IMR-90 (cell line): Measurements from ENCODE around the gene ZYG11A.

ENCODE experiments used
- BHLHE40 ChIP-seq: fragments of 150-350 bp; IDR thresholded peaks from 2 replicates; pipeline ENCODE4 v1.6.1; 2016; ENCODE audit warnings: mild to moderate bottlenecking, low read depth, low read length
- CEBPB ChIP-seq: IDR thresholded peaks from 2 replicates; pipeline ENCODE4 v1.6.1; 2012; ENCODE audit warnings: low read depth, low read length, improper control_type of control experiment
- CHD1 ChIP-seq: IDR thresholded peaks from 2 replicates; pipeline ENCODE4 v1.6.1; 2012; ENCODE audit warnings: low read depth, low read length, improper control_type of control experiment
- FOS ChIP-seq: fragments of 150-350 bp; IDR thresholded peaks from 2 replicates; pipeline ENCODE4 v1.6.1; 2016; ENCODE audit warnings: low read depth, low read length
- MAZ ChIP-seq: IDR thresholded peaks from 2 replicates; pipeline ENCODE4 v1.6.1; 2012; ENCODE audit warnings: low read depth, mild to moderate bottlenecking, low read length, improper control_type of control experiment, moderate library complexity, borderline replicate concordance
- MXI1 ChIP-seq: IDR thresholded peaks from 2 replicates; pipeline ENCODE4 v1.6.1; 2012; ENCODE audit warnings: low read depth, mild to moderate bottlenecking, low read length, moderate library complexity, borderline replicate concordance
- POLR2A ChIP-seq: IDR thresholded peaks from 2 replicates; pipeline ENCODE4 v1.6.1; 2012; ENCODE audit warnings: mild to moderate bottlenecking, low read depth, low read length
- RAD21 ChIP-seq: IDR thresholded peaks from 2 replicates; pipeline ENCODE4 v1.6.1; 2012; ENCODE audit warnings: low read length, improper control_type of control experiment
- RCOR1 ChIP-seq: IDR thresholded peaks from 2 replicates; pipeline ENCODE4 v1.6.1; 2012; ENCODE audit warnings: mild to moderate bottlenecking, low read length, improper control_type of control experiment; ENCODE audit not compliant: insufficient replicate concordance
- RFX5 ChIP-seq: IDR thresholded peaks from 2 replicates; pipeline ENCODE4 v1.8.0; 2012; ENCODE audit warnings: low read depth, mild to moderate bottlenecking, low read length, moderate library complexity
- SMC3 ChIP-seq: fragments of 150-350 bp; IDR thresholded peaks from 2 replicates; pipeline ENCODE4 v1.6.1; 2016; ENCODE audit warnings: low read depth, mild to moderate bottlenecking, antibody characterized with exemption, low read length, moderate library complexity
- TF ChIP-seq, protein P1 (sequence below): conservative IDR thresholded peaks from 2 replicates; pipeline ENCODE4 v1.5.1; 2012; ENCODE audit warnings: mild to moderate bottlenecking, low read depth, low read length, improper control_type of control experiment
- TF ChIP-seq, protein P2 (sequence below): fragments of 150-350 bp; IDR thresholded peaks from 2 replicates; pipeline ENCODE4 v1.6.1; 2016; ENCODE audit warnings: low read depth, mild to moderate bottlenecking, low read length, moderate library complexity, borderline replicate concordance
- TF ChIP-seq, protein P3 (sequence below): fragments of 150-350 bp; IDR thresholded peaks from 2 replicates; pipeline ENCODE4 v1.6.1; 2017; ENCODE audit warnings: mild to moderate bottlenecking, antibody characterized with exemption, low read length, low read depth

DNA sequence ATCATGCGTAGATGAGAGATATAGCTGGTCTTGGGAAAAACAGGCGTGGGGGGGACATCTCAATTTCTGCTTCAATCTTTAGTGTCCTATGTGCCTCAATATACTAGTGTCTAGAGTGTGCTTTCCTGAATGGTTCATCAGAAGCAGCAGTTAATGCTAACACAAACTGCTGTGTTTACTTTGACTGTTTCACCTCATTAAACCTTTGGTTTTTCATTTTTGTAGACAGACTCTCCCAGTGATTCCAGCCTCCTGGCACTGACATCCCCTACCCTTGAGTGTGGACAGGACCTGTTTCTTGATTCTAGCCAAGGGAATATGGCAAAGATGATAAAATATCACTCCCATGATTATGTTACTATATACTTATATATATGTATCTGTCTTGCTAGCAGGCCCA lies 37.6 kb downstream of the ZYG11A start:
- TF ChIP-seq, protein P1, sequence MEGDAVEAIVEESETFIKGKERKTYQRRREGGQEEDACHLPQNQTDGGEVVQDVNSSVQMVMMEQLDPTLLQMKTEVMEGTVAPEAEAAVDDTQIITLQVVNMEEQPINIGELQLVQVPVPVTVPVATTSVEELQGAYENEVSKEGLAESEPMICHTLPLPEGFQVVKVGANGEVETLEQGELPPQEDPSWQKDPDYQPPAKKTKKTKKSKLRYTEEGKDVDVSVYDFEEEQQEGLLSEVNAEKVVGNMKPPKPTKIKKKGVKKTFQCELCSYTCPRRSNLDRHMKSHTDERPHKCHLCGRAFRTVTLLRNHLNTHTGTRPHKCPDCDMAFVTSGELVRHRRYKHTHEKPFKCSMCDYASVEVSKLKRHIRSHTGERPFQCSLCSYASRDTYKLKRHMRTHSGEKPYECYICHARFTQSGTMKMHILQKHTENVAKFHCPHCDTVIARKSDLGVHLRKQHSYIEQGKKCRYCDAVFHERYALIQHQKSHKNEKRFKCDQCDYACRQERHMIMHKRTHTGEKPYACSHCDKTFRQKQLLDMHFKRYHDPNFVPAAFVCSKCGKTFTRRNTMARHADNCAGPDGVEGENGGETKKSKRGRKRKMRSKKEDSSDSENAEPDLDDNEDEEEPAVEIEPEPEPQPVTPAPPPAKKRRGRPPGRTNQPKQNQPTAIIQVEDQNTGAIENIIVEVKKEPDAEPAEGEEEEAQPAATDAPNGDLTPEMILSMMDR: no peak
- no peak for TF ChIP-seq POLR2A
- TF ChIP-seq CHD1: no peak
- TF ChIP-seq CEBPB: no peak
- no peak for TF ChIP-seq RCOR1
- TF ChIP-seq MXI1: no peak
- no peak for TF ChIP-seq FOS
- TF ChIP-seq, protein P2, sequence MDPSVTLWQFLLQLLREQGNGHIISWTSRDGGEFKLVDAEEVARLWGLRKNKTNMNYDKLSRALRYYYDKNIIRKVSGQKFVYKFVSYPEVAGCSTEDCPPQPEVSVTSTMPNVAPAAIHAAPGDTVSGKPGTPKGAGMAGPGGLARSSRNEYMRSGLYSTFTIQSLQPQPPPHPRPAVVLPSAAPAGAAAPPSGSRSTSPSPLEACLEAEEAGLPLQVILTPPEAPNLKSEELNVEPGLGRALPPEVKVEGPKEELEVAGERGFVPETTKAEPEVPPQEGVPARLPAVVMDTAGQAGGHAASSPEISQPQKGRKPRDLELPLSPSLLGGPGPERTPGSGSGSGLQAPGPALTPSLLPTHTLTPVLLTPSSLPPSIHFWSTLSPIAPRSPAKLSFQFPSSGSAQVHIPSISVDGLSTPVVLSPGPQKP: no peak
- no peak for TF ChIP-seq SMC3
- TF ChIP-seq RAD21: no peak
- no peak for TF ChIP-seq BHLHE40
- TF ChIP-seq RFX5: no peak
- TF ChIP-seq, protein P3, sequence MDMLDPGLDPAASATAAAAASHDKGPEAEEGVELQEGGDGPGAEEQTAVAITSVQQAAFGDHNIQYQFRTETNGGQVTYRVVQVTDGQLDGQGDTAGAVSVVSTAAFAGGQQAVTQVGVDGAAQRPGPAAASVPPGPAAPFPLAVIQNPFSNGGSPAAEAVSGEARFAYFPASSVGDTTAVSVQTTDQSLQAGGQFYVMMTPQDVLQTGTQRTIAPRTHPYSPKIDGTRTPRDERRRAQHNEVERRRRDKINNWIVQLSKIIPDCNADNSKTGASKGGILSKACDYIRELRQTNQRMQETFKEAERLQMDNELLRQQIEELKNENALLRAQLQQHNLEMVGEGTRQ: no peak
- no peak for TF ChIP-seq MAZ
